ENCODE measurements around the gene FANCG.

FANCG gene

GRCh38 chr9:35076848-35077247, 2.9 kb downstream of the FANCG start:
- Histone ChIP-seq H3K36me3 (ENCODE audit: control insufficient read depth, insufficient read depth, low read length) (peaks cover 34% of the 10 kb centered on the region), H3K27me3 (ENCODE audit: control insufficient read depth, insufficient read depth, low read length, poor library complexity, severe bottlenecking) (no peaks in the 10 kb centered on the region), H3K27ac (ENCODE audit: insufficient read depth, low read depth, low read length, poor library complexity, severe bottlenecking) (no peak overlapping the region), H3K4me1 (ENCODE audit: control insufficient read depth, insufficient read depth, low read length) (peaks cover 13% of the 10 kb centered on the region), H3K9me3 (ENCODE audit: control insufficient read depth, low read length) (no peaks in the 10 kb centered on the region), H3K4me3 (ENCODE audit: insufficient read depth, low read depth, low read length) (no peak overlapping the region)
- 92 to 95% methylated on average over 4 of the region's 4 CpGs for WGBS, 2 experiments

- Histone ChIP-seq H3K4me3 (ENCODE audit: insufficient read depth, low read depth, low read length) (no peak overlapping the region), H3K27ac (ENCODE audit: insufficient read depth, low read depth, low read length, poor library complexity, severe bottlenecking) (no peak overlapping the region), H3K36me3 (ENCODE audit: control insufficient read depth, insufficient read depth, low read length) (peaks cover 34% of the 10 kb centered on the region), H3K4me1 (ENCODE audit: control insufficient read depth, insufficient read depth, low read length) (peaks cover 19% of the 10 kb centered on the region), H3K27me3 (ENCODE audit: control insufficient read depth, insufficient read depth, low read length, poor library complexity, severe bottlenecking) (no peaks in the 10 kb centered on the region), H3K9me3 (ENCODE audit: control insufficient read depth, low read length) (no peaks in the 10 kb centered on the region)
- 95 to 98% methylated on average over 4 of the region's 4 CpGs for WGBS, 2 experiments
Observed at GRCh38 chr9:35075358-35075757, 4.4 kb downstream of the FANCG start.

GRCh38 chr9:35074791-35075190, 5.0 kb downstream of the FANCG start:
- Histone ChIP-seq H3K36me3 (ENCODE audit: control insufficient read depth, insufficient read depth, low read length) (peaks cover 34% of the 10 kb centered on the region), H3K4me1 (ENCODE audit: control insufficient read depth, insufficient read depth, low read length) (peaks cover 25% of the 10 kb centered on the region), H3K27ac (ENCODE audit: insufficient read depth, low read depth, low read length, poor library complexity, severe bottlenecking) (no peak overlapping the region), H3K27me3 (ENCODE audit: control insufficient read depth, insufficient read depth, low read length, poor library complexity, severe bottlenecking) (no peaks in the 10 kb centered on the region), H3K9me3 (ENCODE audit: control insufficient read depth, low read length) (no peaks in the 10 kb centered on the region), H3K4me3 (ENCODE audit: insufficient read depth, low read depth, low read length) (no peak overlapping the region)
- WGBS, 2 experiments = 93 to 94% methylated on average over 8 of the region's 8 CpGs

- Histone ChIP-seq H3K9me3 (ENCODE audit: control insufficient read depth, low read length) (no peaks in the 10 kb centered on the region), H3K27ac (ENCODE audit: insufficient read depth, low read depth, low read length, poor library complexity, severe bottlenecking) (no peak overlapping the region), H3K27me3 (ENCODE audit: control insufficient read depth, insufficient read depth, low read length, poor library complexity, severe bottlenecking) (no peaks in the 10 kb centered on the region), H3K36me3 (ENCODE audit: control insufficient read depth, insufficient read depth, low read length) (peaks cover 34% of the 10 kb centered on the region), H3K4me3 (ENCODE audit: insufficient read depth, low read depth, low read length) (no peak overlapping the region), H3K4me1 (ENCODE audit: control insufficient read depth, insufficient read depth, low read length) (peaks cover 29% of the 10 kb centered on the region)
- WGBS, 2 experiments = 98% methylated on average over 6 of the region's 6 CpGs
Observed at GRCh38 chr9:35074141-35074540, 5.6 kb downstream of the FANCG start.

- H3K4me1 ChIP-seq (ENCODE audit: control insufficient read depth, insufficient read depth, low read length) = peaks cover 24% of the 10 kb centered on the region
- H3K27ac ChIP-seq (ENCODE audit: insufficient read depth, low read depth, low read length, poor library complexity, severe bottlenecking) = peak overlapping the region; percentile 94
- H3K9me3 ChIP-seq (ENCODE audit: control insufficient read depth, low read length) = no peaks in the 10 kb centered on the region
- peaks cover 35% of the 10 kb centered on the region for H3K36me3 ChIP-seq (ENCODE audit: control insufficient read depth, insufficient read depth, low read length)
- H3K27me3 ChIP-seq (ENCODE audit: control insufficient read depth, insufficient read depth, low read length, poor library complexity, severe bottlenecking) = no peaks in the 10 kb centered on the region
- WGBS, 2 experiments = 100% methylated on average over 2 of the region's 2 CpGs; no CpG with 5 or more reads in 1 of the 2 experiments
- H3K4me3 ChIP-seq (ENCODE audit: insufficient read depth, low read depth, low read length) = no peak overlapping the region
Observed at GRCh38 chr9:35073279-35073612, 6.5 kb downstream of the FANCG start.

- peaks cover 41% of the 10 kb centered on the region for H3K36me3 ChIP-seq (ENCODE audit: control insufficient read depth, insufficient read depth, low read length)
- 6% methylated on average over 54 of the region's 54 CpGs for WGBS, 2 experiments
Observed at GRCh38 chr9:35072461-35073278, 7.1 kb downstream of the FANCG start, which contains the start of gene VCP. TSS of gene VCP (minus strand) at chr9:35072625. CDS start at chr9:35072353, 272 bp downstream.

DNA sequence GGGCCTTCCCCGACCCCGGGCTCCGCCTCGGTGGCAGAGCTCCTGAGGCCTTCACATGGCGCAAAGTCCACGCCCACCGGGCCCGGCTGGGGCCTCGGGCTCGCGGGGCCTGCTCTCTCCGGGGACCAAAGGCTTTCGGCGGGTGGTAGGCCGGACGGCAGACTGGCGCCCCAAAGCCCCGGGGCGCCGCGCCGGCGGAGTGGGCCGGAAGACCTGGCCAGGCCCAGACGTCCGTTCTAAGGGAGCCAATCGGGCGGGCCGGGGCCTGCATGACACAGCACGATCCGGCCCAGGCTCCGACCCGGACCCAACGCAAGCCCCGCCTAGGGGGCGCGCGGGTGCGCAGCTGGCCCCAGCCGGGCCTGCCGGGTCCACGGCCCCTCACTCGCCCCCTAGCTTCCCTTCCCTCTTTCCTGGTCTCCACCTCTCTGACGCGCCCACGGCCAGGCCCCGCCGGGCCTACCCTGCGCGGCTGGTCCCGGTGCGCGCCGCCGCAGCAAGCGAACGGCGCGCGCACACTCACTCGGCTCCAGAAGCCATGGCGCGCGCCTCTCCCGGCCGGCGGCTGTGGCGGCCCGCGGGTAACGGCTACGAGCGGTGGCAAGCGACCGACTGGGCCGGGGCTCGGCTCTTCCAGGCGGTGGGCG, 7.8 kb downstream of the FANCG start:
- 0% methylated on average over 79 of the region's 79 CpGs for WGBS, 2 experiments
- Histone ChIP-seq H3K4me1 (ENCODE audit: control insufficient read depth, insufficient read depth, low read length) (peaks cover 19% of the 10 kb centered on the region), H3K27me3 (ENCODE audit: control insufficient read depth, insufficient read depth, low read length, poor library complexity, severe bottlenecking) (no peaks in the 10 kb centered on the region), H3K36me3 (ENCODE audit: control insufficient read depth, insufficient read depth, low read length) (peaks cover 45% of the 10 kb centered on the region), H3K9me3 (ENCODE audit: control insufficient read depth, low read length) (no peaks in the 10 kb centered on the region), H3K4me3 (ENCODE audit: insufficient read depth, low read depth, low read length) (peak overlapping the region; percentile 90), H3K27ac (ENCODE audit: insufficient read depth, low read depth, low read length, poor library complexity, severe bottlenecking) (peak overlapping the region; percentile 99)

More at GRCh38 chr9:35072461-35073278, 7.1 kb downstream of the FANCG start, which contains the start of gene VCP:
- H3K27me3 ChIP-seq (ENCODE audit: control insufficient read depth, insufficient read depth, low read length, poor library complexity, severe bottlenecking) = no peaks in the 10 kb centered on the region
- H3K9me3 ChIP-seq (ENCODE audit: control insufficient read depth, low read length) = no peaks in the 10 kb centered on the region
- H3K4me3 ChIP-seq (ENCODE audit: insufficient read depth, low read depth, low read length) = peak within 1 kb of the TSS; percentile 90
- H3K4me1 ChIP-seq (ENCODE audit: control insufficient read depth, insufficient read depth, low read length) = peaks cover 19% of the 10 kb centered on the region
- peak within 1 kb of the TSS; percentile 99 for H3K27ac ChIP-seq (ENCODE audit: insufficient read depth, low read depth, low read length, poor library complexity, severe bottlenecking)

DNA sequence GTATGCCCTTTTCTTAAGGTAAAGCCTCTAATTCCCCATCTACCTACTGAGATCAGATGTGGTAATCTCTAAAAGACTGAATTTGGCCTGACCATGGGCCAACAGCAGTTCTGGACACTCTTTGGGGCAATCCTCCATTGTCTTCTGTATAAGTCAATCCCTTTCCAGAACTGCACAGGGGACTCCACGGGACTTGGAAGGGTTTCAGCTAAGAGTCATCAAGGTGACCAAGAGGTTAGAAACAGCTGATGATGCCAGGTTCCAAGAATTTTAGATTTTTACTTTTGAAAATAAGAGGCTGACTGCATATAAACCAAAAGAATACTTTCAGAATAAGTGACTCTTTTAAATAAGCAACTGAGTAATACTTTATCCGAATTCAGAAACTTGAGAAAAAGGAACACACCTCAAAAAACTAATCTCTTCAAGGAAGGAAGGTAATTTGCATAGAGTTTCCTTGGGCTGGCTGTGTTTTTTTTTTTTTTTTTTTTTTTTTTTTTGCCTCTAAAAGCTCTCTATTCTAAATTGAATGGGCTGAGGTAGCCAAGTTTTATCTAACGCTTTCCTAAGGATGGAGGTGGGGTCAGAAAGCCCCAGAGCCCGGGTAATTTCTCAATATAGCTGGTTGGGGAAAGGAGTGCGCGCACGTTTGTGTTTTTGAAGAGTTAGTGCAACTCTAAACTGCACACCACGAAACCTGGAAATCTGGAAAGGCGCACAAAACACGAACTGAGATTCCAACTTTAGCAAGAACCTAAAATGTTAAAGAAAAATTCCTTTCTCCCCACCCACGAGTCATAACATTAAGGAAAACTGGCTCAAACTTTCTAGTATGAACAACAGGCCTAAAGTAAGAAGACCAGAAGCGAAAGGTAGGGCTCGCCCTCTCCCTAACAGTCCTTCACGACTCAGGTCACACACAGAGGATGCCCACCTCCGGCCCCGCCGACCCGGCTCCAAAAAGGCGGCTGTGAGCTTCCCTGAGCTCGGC, 8.6 kb downstream of the FANCG start:
- 2 to 4% methylated on average over 19 to 20 of the region's 20 CpGs for WGBS, 2 experiments
- H3K9me3 ChIP-seq (ENCODE audit: control insufficient read depth, low read length) = no peaks in the 10 kb centered on the region
- H3K27ac ChIP-seq (ENCODE audit: insufficient read depth, low read depth, low read length, poor library complexity, severe bottlenecking) = peak overlapping the region; percentile 99

GRCh38 chr9:35069020-35069419, 10.7 kb downstream of the FANCG start:
- H3K27ac ChIP-seq (ENCODE audit: insufficient read depth, low read depth, low read length, poor library complexity, severe bottlenecking) = no peak overlapping the region
- peaks cover 45% of the 10 kb centered on the region for H3K36me3 ChIP-seq (ENCODE audit: control insufficient read depth, insufficient read depth, low read length)
- no peak overlapping the region for H3K4me3 ChIP-seq (ENCODE audit: insufficient read depth, low read depth, low read length)
- H3K27me3 ChIP-seq (ENCODE audit: control insufficient read depth, insufficient read depth, low read length, poor library complexity, severe bottlenecking) = no peaks in the 10 kb centered on the region
- peaks cover 19% of the 10 kb centered on the region for H3K4me1 ChIP-seq (ENCODE audit: control insufficient read depth, insufficient read depth, low read length)
- 89 to 96% methylated on average over 4 of the region's 4 CpGs for WGBS, 2 experiments
- no peaks in the 10 kb centered on the region for H3K9me3 ChIP-seq (ENCODE audit: control insufficient read depth, low read length)

More for the DNA sequence above, 8.6 kb downstream of the FANCG start:
- H3K4me3 ChIP-seq (ENCODE audit: insufficient read depth, low read depth, low read length) = peak overlapping the region; percentile 90
- H3K4me1 ChIP-seq (ENCODE audit: control insufficient read depth, insufficient read depth, low read length) = peaks cover 19% of the 10 kb centered on the region
- H3K36me3 ChIP-seq (ENCODE audit: control insufficient read depth, insufficient read depth, low read length) = peaks cover 45% of the 10 kb centered on the region
- H3K27me3 ChIP-seq (ENCODE audit: control insufficient read depth, insufficient read depth, low read length, poor library complexity, severe bottlenecking) = no peaks in the 10 kb centered on the region
